ENCODE data around the gene USP25.

- TF ChIP-seq POLR2A (IDR thresholded peaks at IDR 0.05) (no peak), POLR2AphosphoS5 (IDR thresholded peaks at IDR 0.05) (no peak)
These were observed 120.9 kb downstream of the USP25 start for GRCh38 chr21:15850645-15851044.
